ENCODE results near the gene MAP1B. TPM values are rescaled to one million over a fixed set of nuclear protein-coding genes. Genes with fewer than 3 reads are reported as not detected.
A peak's percentile ranks its signal among the peaks of the same experiment; 100 is the strongest.

The MAP1B gene
- total RNA-seq, 1 experiment from 2014 or later: 163 TPM

DNA sequence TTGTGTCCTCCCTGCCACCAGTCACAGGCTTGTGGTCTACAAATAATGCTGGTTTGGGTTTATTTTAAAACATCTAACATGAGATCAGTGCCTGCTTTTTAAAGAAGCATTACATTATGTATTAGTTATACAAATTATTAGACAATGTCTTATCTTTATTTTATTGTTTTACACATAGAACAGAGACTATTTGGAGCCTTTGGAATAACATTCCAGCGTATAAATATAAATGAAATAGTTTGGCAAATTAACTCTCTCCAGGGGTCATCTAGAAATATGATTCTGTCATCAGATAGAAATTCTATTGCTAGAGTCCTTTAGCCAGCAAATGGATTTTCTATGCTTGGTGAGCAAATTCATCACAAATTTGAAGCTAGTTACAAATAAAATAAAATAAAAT is 22.4 kb downstream of the MAP1B start:
- ChIA-PET POLR2A (ENCODE audit: unreplicated experiment) (no interaction called here), CTCF (no interaction called here)
- H4K20me1 ChIP-seq (ENCODE audit: insufficient read depth): no peaks in the 10 kb centered on the region
- no peak overlapping the region for H3K4me2 ChIP-seq
- no peak for TF ChIP-seq EZH2 (IDR thresholded peaks at IDR 0.05; ENCODE audit: low read depth)
- TF ChIP-seq, protein P1, sequence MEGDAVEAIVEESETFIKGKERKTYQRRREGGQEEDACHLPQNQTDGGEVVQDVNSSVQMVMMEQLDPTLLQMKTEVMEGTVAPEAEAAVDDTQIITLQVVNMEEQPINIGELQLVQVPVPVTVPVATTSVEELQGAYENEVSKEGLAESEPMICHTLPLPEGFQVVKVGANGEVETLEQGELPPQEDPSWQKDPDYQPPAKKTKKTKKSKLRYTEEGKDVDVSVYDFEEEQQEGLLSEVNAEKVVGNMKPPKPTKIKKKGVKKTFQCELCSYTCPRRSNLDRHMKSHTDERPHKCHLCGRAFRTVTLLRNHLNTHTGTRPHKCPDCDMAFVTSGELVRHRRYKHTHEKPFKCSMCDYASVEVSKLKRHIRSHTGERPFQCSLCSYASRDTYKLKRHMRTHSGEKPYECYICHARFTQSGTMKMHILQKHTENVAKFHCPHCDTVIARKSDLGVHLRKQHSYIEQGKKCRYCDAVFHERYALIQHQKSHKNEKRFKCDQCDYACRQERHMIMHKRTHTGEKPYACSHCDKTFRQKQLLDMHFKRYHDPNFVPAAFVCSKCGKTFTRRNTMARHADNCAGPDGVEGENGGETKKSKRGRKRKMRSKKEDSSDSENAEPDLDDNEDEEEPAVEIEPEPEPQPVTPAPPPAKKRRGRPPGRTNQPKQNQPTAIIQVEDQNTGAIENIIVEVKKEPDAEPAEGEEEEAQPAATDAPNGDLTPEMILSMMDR (conservative IDR thresholded peaks at IDR 0.05): no peak
- no peaks in the 10 kb centered on the region for H3K9me3 ChIP-seq (ENCODE audit: insufficient read depth, low read depth)
- H3K79me2 ChIP-seq (ENCODE audit: low read depth): peaks cover 39% of the 10 kb centered on the region
- H3K36me3 ChIP-seq (ENCODE audit: low read depth): peaks cover 41% of the 10 kb centered on the region
- intact Hi-C loops (cut with micrococcal nuclease; ENCODE audit: unreplicated experiment): loop anchor here (5.0 to 10.0 kb wide), 4 partner anchors 65 to 347 kb away; no protein-coding TSS in a partner anchor
- no peak for DNase-seq
- no peak overlapping the region for H3K4me3 ChIP-seq
- peaks cover 21% of the 10 kb centered on the region; the same call in 1 of the 2 replicates for H3F3A ChIP-seq (ENCODE audit: insufficient read depth, low read depth)
- H3K9me2 ChIP-seq (ENCODE audit: insufficient read depth): no peaks in the 10 kb centered on the region
- no peaks in the 10 kb centered on the region for H3K27me3 ChIP-seq (ENCODE audit: insufficient read depth, low read depth)
- peaks cover 43% of the 10 kb centered on the region for H3K4me1 ChIP-seq (replicated peaks; ENCODE audit: insufficient read depth)
- no TSS peak for BruUV-seq (replicated peaks)
- H2AFZ ChIP-seq: no peak overlapping the region
- H3K27ac ChIP-seq: no peak overlapping the region

DNA sequence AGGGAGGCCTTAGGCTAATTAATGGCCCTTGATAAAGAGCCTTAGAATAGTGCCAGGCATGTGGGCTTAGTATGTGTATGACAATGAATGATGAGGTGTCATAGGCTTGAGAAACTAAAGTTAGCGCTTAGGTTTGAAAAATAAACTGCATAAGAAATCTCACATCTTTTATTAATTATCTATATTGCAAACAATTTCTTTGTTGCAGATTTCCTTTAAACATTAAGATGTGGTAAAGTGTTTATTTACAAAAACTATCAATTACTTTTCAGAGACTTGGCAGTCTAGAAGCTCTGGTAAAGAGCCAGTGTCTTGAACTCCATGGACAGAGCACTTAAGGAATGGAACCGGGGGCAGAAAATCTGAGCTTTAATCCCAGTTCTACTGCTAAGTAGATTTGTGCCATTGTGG is 23.1 kb downstream of the MAP1B start:
- POLR2A ChIA-PET (ENCODE audit: unreplicated experiment): no interaction called here
- no TSS peak for BruUV-seq (replicated peaks)

GRCh38 chr5:72133212-72133990 is 26.1 kb downstream of the MAP1B start:
- Histone ChIP-seq H4K20me1 (ENCODE audit: insufficient read depth) (0 out of 2 replicates have a peak, but pooled peaks cover under 1% of the 10 kb centered on the region), H3F3A (ENCODE audit: insufficient read depth, low read depth) (peaks cover 7% of the 10 kb centered on the region; the same call in 1 of the 2 replicates), H3K4me3 (no peak overlapping the region), H3K79me2 (ENCODE audit: low read depth) (peaks cover 45% of the 10 kb centered on the region), H3K36me3 (ENCODE audit: low read depth) (peaks cover 27% of the 10 kb centered on the region; the same call in 1 of the 2 replicates), H3K4me1 (replicated peaks; ENCODE audit: insufficient read depth) (peaks cover 20% of the 10 kb centered on the region), H2AFZ (no peak overlapping the region), H3K27me3 (ENCODE audit: insufficient read depth, low read depth) (no peaks in the 10 kb centered on the region), H3K4me2 (no peak overlapping the region; the same call in 1 of the 2 replicates), H3K9me3 (ENCODE audit: insufficient read depth, low read depth) (no peaks in the 10 kb centered on the region), H3K27ac (peak overlapping the region; percentile 67), H3K9me2 (ENCODE audit: insufficient read depth) (no peaks in the 10 kb centered on the region)
- DNase-seq: peak in 1 of 2 experiments; percentile 53
- ChIA-PET CTCF (interaction anchor here (0.6 kb wide), 1 partner anchor 353 kb away, joined by 3 read pairs; no protein-coding TSS in a partner anchor), POLR2A (ENCODE audit: unreplicated experiment) (no interaction called here)
- TF ChIP-seq, protein P1 (conservative IDR thresholded peaks at IDR 0.05): no peak
- no peak for TF ChIP-seq EZH2 (IDR thresholded peaks at IDR 0.05; ENCODE audit: low read depth)
- intact Hi-C loops (cut with micrococcal nuclease; ENCODE audit: unreplicated experiment): loop anchor here (5.0 to 10.0 kb wide), 3 partner anchors 69 to 199 kb away; no protein-coding TSS in a partner anchor
- no TSS peak for BruUV-seq (replicated peaks)

More for the DNA sequence above, 23.1 kb downstream of the MAP1B start:
- Histone ChIP-seq H4K20me1 (ENCODE audit: insufficient read depth) (no peaks in the 10 kb centered on the region), H3K4me1 (replicated peaks; ENCODE audit: insufficient read depth) (peaks cover 36% of the 10 kb centered on the region), H2AFZ (no peak overlapping the region), H3K4me3 (no peak overlapping the region), H3K9me3 (ENCODE audit: insufficient read depth, low read depth) (no peaks in the 10 kb centered on the region), H3K27ac (no peak overlapping the region), H3K79me2 (ENCODE audit: low read depth) (peaks cover 45% of the 10 kb centered on the region), H3K27me3 (ENCODE audit: insufficient read depth, low read depth) (no peaks in the 10 kb centered on the region), H3F3A (ENCODE audit: insufficient read depth, low read depth) (peaks cover 14% of the 10 kb centered on the region; the same call in 1 of the 2 replicates), H3K4me2 (no peak overlapping the region), H3K9me2 (ENCODE audit: insufficient read depth) (no peaks in the 10 kb centered on the region), H3K36me3 (ENCODE audit: low read depth) (peaks cover 36% of the 10 kb centered on the region)
- CTCF ChIA-PET: no interaction called here
- TF ChIP-seq, protein P1 (conservative IDR thresholded peaks at IDR 0.05): no peak
- TF ChIP-seq EZH2 (IDR thresholded peaks at IDR 0.05; ENCODE audit: low read depth): no peak
- intact Hi-C loops (cut with micrococcal nuclease; ENCODE audit: unreplicated experiment): loop anchor here (5.0 to 10.0 kb wide), 3 partner anchors 66 to 196 kb away; no protein-coding TSS in a partner anchor
- DNase-seq: no peak
